Stimulated activated CD8-positive, alpha-beta memory T cell treated with anti-CD3 and anti-CD28 coated beads, Interleukin-12 subunit alpha, Interleukin-12 subunit beta, amount 100 ng/mL, for 24 hours (primary cell): Measurements from ENCODE around the gene TNFAIP2.

Experiments
- DNase-seq: peaks from one replicate; pipeline ENCODE4 v3.0.0-alpha.2; 2020; ENCODE audit errors: extremely low read depth

Gene TNFAIP2

GRCh38 chr14:103186241-103186822 is 63.1 kb downstream of the TNFAIP2 start:
- no peak for DNase-seq
